GM06990 (cell line): ENCODE measurements around the gene ACSM5.
"Not testable (repeated sequence)": the region's sequence is repeated elsewhere in the genome, so short reads cannot be mapped to it uniquely, and the experiment has no call there.

ENCODE experiments used
- DNase-seq: peaks from one replicate; pipeline ENCODE4 v3.0.0-alpha.2; 2011; ENCODE audit not compliant: insufficient read length; ENCODE audit errors: extremely low read depth
- H3K27me3 ChIP-seq: replicated peaks from 2 replicates; pipeline ENCODE4 v1.6.0; 2011; ENCODE audit warnings: low read length; ENCODE audit not compliant: control insufficient read depth, insufficient read depth
- H3K36me3 ChIP-seq: 2 replicates; pipeline ENCODE4 v1.5.1; 2011; ENCODE audit warnings: low read length; ENCODE audit not compliant: control insufficient read depth, insufficient read depth
- H3K4me3 ChIP-seq: replicated peaks from 2 replicates; pipeline ENCODE4 v1.5.1; 2011; ENCODE audit warnings: low read depth, mild to moderate bottlenecking, control low read depth, low read length
- TF ChIP-seq, protein P1 (sequence below): IDR thresholded peaks from 2 replicates; pipeline ENCODE4 v1.5.1; 2011; ENCODE audit warnings: low read length, control low read depth, mild to moderate bottlenecking, inconsistent platforms; ENCODE audit not compliant: insufficient read depth, poor library complexity, severe bottlenecking

Gene ACSM5

DNA sequence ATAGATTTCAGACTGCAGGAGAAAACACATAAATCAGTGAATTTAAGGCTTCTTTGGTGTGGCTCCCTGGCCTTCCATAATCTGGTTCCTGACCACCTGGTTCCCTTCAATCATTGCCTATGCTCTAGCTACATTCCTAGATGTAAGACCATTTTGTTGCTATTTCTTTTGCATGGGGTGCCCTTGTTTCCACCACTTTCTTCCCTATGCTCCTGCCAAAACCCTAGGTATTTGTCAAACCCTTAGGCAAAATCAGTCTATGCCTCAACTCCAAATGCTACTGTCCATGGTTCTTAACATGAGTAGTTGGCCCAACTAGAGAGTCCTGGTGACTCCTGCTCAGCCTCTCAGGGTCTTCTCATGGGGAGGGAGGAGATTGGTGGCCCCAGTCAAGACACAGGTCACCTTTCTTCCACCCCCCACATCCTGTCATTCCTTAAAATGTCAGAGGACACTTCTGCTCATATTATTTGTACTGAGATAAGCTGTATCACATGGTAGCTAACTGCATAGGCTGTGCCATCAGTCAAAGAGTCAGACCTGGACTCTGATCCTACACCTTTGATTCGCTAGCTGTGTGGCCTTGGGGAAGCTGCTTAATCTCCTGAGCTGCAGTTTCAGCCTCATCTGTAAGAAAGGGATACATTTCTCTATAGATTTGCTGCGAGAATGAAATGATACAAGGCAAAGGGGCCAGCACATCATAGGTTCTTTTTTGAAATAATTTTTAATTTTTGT lies 15.0 kb downstream of the ACSM5 start:
- Histone ChIP-seq H3K36me3 (no peaks in the 10 kb centered on the region), H3K27me3 (no peaks in the 10 kb centered on the region), H3K4me3 (no peak overlapping the region)
- DNase-seq: no peak
- TF ChIP-seq, protein P1, sequence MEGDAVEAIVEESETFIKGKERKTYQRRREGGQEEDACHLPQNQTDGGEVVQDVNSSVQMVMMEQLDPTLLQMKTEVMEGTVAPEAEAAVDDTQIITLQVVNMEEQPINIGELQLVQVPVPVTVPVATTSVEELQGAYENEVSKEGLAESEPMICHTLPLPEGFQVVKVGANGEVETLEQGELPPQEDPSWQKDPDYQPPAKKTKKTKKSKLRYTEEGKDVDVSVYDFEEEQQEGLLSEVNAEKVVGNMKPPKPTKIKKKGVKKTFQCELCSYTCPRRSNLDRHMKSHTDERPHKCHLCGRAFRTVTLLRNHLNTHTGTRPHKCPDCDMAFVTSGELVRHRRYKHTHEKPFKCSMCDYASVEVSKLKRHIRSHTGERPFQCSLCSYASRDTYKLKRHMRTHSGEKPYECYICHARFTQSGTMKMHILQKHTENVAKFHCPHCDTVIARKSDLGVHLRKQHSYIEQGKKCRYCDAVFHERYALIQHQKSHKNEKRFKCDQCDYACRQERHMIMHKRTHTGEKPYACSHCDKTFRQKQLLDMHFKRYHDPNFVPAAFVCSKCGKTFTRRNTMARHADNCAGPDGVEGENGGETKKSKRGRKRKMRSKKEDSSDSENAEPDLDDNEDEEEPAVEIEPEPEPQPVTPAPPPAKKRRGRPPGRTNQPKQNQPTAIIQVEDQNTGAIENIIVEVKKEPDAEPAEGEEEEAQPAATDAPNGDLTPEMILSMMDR: no peak

DNA sequence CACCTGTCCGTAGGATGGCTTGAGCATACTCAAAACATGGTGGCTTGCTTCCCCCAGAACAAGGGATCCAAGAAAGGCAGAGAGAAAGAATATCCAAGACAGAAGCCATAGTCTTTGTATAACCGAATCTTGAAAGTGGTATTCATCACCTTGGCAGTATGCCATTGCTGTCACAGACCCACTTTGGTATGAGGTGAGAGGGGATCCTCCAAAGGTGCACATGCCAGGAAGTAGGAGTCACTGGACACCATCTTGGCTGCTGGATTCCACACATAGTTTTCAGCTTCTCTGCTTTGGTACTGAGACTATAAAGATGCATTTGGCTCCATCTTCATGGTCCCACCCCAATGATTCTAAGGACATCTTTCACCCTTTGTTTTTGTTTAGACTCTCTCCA lies 18.1 kb downstream of the ACSM5 start:
- H3K4me3 ChIP-seq, H3K36me3 ChIP-seq, H3K27me3 ChIP-seq, DNase-seq: not testable (repeated sequence)

DNA sequence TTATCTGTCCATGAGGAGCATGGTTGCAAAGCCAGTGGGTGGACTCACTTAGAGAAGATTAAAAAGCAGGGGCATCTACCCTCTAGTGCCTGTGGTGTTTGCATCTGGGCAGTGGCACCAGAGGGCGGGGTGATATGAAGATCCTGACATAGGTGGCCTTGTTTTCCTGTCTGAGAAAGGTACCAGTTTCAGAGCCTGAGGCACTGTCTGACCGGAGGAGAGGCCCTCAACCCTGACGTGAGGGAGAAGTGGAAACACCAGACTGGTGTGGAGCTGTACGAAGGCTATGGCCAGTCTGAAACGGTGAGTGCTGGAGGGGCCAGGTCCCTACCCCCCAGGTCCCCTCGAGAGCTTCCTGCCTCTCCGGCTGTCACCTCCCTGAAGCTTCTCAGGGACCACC lies 20.2 kb downstream of the ACSM5 start:
- not testable (repeated sequence) for H3K36me3 ChIP-seq, H3K4me3 ChIP-seq, H3K27me3 ChIP-seq, DNase-seq

DNA sequence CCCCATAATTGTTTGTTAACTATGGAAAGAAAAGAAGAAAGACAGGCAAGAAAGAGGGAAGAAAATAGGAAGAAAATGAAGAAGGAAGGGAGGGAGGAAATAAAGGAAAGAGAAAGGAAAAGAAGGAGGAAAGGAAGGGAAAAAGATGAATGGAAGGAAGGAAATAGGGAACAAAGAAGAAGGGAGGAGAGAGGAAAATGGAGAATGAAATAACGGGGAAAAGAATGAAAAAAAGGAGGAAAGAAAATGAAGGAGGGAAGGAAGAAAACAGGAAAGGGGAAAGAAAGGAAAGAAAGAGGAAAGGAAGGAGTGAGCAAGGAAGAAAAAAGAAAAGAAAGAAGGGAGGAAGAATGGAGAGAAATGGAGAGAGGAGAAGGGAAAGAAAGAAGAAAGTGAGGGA lies 21.1 kb downstream of the ACSM5 start:
- H3K4me3 ChIP-seq, H3K36me3 ChIP-seq, DNase-seq, H3K27me3 ChIP-seq: not testable (repeated sequence)

DNA sequence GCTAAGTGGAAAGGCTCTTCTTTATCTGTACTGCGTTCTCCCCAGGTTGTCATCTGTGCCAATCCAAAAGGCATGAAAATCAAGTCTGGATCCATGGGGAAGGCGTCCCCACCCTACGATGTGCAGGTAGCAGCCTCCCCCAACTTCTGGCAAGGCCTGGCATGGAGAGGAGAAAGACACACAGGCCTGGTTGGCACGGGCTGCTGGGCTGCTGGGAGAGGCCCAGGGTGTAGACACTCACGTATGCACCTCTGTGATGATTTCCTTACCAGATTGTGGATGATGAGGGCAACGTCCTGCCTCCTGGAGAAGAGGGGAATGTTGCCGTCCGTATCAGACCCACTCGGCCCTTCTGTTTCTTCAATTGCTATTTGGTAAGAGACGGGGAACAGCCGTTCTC lies 21.6 kb downstream of the ACSM5 start:
- Histone ChIP-seq H3K4me3 (no peak overlapping the region), H3K36me3 (no peaks in the 10 kb centered on the region), H3K27me3 (no peaks in the 10 kb centered on the region)
- TF ChIP-seq, protein P1: no peak
- DNase-seq: no peak

DNA sequence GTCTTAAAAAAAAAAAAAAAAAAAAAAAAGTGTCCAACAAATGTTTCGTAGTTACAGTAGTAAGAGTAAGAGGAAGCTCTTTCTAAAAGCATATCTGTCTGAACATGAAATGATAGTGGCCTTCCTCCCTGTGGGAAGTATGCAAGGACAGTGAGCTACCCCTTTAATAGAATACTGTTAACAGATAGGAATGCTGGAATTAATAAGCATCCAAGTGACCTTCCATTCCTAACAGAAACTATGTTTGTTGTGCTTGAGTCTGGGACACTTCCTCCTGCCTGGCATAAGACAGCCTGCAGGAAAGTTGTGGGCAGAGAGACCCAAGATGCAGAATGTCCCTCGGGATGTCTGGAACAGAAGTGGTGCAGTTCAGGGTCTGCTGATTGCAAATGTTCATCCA lies 29.6 kb downstream of the ACSM5 start:
- not testable (repeated sequence) for H3K27me3 ChIP-seq, H3K4me3 ChIP-seq, H3K36me3 ChIP-seq, DNase-seq

DNA sequence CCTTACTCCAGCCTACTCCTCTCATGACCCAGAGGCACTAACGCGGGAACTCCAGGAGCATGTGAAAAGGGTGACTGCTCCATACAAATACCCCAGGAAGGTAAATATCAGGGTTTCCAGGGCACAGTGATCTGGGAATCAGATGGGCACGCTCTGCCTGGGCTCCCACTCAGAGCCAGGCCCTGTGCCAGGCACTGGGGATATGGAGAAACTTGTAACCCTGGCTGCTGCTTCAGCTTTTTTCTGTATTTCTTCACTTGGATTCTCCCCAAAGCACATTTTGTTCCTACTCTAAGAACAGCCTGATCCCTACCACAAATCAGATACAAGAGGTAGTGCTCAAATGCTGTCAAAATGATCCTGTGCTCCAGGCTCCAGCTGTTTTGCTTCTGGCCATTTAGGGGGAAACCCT lies 30.5 kb downstream of the ACSM5 start:
- not testable (repeated sequence) for DNase-seq, H3K27me3 ChIP-seq, H3K4me3 ChIP-seq, H3K36me3 ChIP-seq

DNA sequence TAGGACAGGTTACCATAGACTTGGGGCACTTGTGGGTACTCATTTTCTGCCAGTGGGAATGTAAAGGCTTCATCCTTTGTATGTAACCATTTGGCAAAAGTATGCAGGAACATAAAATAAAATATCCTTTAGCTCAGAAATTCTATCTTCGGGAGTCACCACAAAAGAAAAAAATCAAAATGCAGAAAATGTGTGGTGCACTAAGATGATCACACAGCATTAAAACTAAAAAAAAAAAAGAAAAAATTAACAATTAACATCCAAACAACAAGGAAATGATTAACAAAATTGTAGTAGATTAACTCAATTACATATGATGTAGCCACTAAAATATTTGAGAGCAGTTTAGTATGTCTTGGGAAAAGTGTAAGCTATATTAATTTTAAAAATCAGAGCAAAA lies 31.4 kb downstream of the ACSM5 start:
- H3K4me3 ChIP-seq, H3K36me3 ChIP-seq, H3K27me3 ChIP-seq, DNase-seq: not testable (repeated sequence)

DNA sequence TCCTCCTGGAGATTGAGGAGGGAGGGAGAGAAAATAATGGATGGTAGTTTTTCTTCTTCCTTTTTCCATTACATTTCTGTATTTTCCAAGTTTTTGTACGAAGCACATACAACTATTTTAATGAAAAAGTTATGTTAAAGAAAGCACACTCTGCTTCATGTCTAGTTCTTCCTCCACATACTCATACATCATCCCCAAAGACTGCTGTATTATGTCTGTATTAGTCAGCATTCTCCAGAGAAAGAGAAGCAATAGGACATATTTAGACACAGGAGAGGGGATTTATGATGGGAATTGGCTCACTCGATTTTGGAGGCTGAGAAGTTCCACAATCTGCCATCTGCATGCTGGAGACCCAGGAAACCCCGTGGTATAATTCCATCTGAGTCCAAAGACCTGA lies 31.9 kb downstream of the ACSM5 start:
- no peak for DNase-seq
- Histone ChIP-seq H3K36me3 (no peaks in the 10 kb centered on the region), H3K4me3 (no peak overlapping the region), H3K27me3 (no peaks in the 10 kb centered on the region)
- TF ChIP-seq, protein P1: no peak

DNA sequence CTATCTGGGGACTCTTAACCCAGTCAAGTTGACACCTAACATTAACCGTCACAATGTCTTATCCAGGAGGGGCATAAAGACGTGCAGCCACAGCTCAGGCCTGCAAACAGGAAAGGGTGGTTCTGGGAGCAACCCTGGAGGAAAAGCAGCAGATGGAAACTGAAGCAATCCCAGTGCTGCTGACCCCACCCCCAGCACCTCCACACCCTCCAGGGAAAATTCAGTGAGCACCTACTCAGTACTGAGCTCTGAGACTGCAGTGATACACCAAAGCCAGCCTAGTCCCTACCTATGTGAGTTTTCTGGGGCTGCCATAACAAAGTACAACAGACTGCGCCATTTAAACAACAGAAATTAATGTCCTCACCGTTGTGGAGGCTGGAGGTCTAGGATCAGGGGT lies 32.5 kb downstream of the ACSM5 start:
- not testable (repeated sequence) for DNase-seq, H3K36me3 ChIP-seq, H3K27me3 ChIP-seq, H3K4me3 ChIP-seq

DNA sequence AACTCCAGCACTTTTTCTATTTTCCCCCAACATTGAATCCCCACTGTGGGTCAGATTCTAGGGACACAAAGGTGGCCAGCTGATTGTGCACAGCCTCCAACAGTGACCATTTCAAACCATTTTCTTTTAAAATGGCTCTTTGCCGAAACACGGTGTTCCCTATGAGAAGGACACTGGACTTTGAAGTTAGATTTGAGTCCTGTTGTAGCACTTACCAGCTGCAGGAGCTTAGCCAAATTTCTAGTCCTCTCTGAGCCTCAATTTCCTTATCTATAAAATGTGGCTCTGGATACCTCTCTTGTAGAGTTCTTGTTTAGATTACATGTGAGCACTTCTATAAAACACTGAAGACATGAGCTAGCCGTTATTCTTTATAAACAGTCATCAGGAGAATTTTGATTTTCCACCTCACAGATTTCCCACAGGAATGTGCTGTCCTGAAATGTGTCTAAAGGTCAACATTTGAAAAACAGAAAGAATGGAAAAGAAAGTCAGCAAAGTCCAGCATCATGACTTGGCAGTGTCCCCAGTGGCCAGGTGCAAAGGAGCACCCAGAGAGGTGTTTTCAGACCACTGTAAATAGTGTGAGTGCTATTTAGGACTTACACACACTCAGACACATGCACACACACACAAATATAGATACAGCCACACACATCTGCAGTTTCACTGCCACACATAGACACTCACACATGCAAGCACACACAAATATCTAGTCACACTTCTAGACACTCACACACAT lies 37.5 kb downstream of the ACSM5 start:
- H3K27me3 ChIP-seq, H3K4me3 ChIP-seq, H3K36me3 ChIP-seq, DNase-seq: not testable (repeated sequence)
